Fibroblast of the aortic adventitia (primary cell): ENCODE results near the gene PPP1R9B. TPM values are rescaled to one million over a fixed set of nuclear protein-coding genes. Genes with fewer than 3 reads are reported as not detected.

Source experiments
- DNase-seq: peaks from one replicate; pipeline ENCODE4 v3.0.0-alpha.2; 2010; ENCODE audit warnings: low read depth
- H3K4me3 ChIP-seq: 2 replicates; pipeline ENCODE4 v1.5.1; 2011; ENCODE audit warnings: low read depth, mild to moderate bottlenecking, control low read depth, low read length, moderate library complexity
- CTCF ChIP-seq: IDR thresholded peaks from 2 replicates; pipeline ENCODE4 v1.5.1; 2011; ENCODE audit warnings: mild to moderate bottlenecking, low read length, control low read depth, inconsistent platforms; ENCODE audit not compliant: insufficient read depth
- total RNA-seq: library from RNA; depleted of rRNA; stranded (reverse); fragments of >200 nt; gene quantifications from 2 replicates; pipeline ENCODE4 v1.2.3, GENCODE V29; 2012; ENCODE audit warnings: low replicate concordance

PPP1R9B gene
- total RNA-seq, 1 donor = 59.3 TPM

- H3K4me3 ChIP-seq = no peak overlapping the region
- no peak for TF ChIP-seq CTCF
- DNase-seq = no peak
These were observed 41.9 kb downstream of the PPP1R9B start for GRCh38 chr17:50108556-50108955.

- H3K4me3 ChIP-seq = no peak overlapping the region
- peak; percentile 46 for DNase-seq
- no peak for TF ChIP-seq CTCF
These were observed 42.6 kb downstream of the PPP1R9B start for GRCh38 chr17:50107790-50108414.

- no peak overlapping the region for H3K4me3 ChIP-seq
- no peak for TF ChIP-seq CTCF
- no peak for DNase-seq
These were observed 43.9 kb downstream of the PPP1R9B start for GRCh38 chr17:50106393-50107131.

- no peak for DNase-seq
- H3K4me3 ChIP-seq = no peak overlapping the region
- no peak for TF ChIP-seq CTCF
These were observed 44.7 kb downstream of the PPP1R9B start for GRCh38 chr17:50105811-50106210.

- DNase-seq = no peak
These were observed 46.5 kb downstream of the PPP1R9B start for GRCh38 chr17:50103941-50104340.

GRCh38 chr17:50103252-50103651, 47.2 kb downstream of the PPP1R9B start:
- no peak for TF ChIP-seq CTCF
- DNase-seq = no peak

More at GRCh38 chr17:50103941-50104340, 46.5 kb downstream of the PPP1R9B start:
- TF ChIP-seq CTCF = no peak
- no peak overlapping the region for H3K4me3 ChIP-seq

More at GRCh38 chr17:50103252-50103651, 47.2 kb downstream of the PPP1R9B start:
- H3K4me3 ChIP-seq = no peak overlapping the region
